GDM1 (cell line): ENCODE measurements around the gene STPG1.

Experiments used
- DNase-seq: peaks from one replicate; lab custom pipeline; 2025; lab: John Stamatoyannopoulos, UW

STPG1 gene

DNA sequence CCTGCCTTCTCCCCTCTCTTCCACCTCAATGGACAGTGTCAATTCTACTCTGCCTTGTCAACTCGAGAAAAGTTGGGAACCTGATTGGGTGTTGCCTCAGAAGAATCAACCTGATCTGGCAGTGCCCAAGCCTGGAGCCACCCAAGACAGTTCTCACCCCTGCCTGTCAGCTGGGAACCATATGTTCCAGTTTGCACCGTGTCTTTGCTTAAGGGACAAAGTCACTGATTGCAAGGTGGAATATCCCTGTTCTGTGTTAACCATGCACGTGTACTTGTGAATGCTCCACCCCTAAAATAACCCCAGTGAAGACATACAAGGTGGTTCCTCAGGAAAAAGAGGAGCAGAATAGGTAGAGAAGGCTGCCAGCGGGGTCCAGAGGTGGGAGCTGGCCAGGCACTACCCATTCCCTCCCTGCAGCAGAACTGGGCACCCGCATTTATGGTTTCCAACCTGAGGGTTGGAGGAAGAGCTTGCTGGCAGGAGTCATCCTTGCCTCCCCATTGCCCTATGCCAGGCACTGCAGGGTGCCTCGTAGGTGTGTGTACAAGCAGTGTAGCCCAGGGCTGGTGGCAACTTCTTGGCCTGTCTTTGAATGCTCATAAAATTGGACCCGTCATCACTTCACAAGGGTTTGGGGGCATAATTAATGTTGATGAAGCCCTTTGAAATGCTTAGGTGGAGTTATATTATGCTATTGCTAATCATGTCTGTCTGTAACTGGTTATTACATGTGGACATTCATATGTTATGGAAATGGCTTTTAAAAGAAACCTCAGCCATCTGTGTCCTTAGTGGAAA is 13.4 kb upstream of the STPG1 start:
- DNase-seq = no peak

DNA sequence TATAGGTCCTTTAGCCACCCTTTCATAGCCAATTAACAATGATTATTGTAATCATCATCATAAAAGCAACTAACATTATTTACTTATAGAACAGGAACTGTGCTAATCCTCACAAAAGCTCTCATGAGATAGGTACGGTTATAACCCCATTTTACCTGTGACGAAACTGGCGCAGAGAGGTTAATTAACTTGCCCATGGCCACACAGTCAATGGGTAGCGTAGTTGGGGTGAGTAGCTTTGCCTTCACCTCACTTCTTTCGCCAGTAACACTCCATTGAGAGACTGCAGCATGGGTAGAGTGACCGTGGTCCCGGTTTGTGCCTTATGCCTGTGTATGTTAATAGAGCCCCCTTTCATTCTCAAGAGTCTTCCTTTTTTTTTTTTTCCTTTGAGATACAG is 12.3 kb upstream of the STPG1 start:
- no peak for DNase-seq

DNA sequence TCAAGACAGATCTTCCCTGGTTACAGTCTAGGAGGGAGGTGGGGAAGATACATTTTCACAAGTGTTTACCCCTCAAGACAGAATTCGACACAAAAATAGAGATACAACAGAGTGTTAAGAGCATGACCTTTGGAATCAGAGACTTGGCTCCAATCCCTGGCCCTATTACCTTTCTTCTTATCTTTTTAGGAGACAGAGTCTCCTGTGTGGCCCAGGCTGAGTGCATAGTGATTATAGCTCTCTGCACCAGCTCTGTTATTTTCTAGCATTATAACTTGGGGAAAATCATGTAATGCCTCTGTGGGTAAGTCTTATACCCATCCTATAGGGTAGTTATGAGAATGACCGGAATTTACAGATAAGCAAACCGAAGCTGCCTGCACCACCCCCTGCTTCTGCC is 11.9 kb upstream of the STPG1 start:
- DNase-seq = no peak

DNA sequence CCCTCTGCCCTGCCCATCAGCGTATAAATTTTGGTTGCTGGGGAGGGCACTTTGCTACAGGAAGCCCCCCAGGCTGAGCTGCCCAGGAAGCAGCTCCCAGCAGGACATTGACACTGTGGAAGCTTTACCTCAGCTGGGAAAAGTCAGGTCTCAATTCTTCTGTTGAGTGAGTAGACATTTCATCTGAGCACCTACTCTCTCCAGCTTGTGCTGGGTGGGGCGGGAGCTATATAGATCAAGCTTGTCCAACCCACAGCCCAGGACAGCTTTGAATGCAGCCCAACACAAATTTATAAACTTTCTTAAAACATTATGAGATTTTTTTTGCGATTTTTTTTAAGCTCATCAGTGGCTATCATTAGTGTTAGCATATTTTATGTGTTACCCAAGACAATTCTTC is 11.4 kb upstream of the STPG1 start:
- DNase-seq = no peak

DNA sequence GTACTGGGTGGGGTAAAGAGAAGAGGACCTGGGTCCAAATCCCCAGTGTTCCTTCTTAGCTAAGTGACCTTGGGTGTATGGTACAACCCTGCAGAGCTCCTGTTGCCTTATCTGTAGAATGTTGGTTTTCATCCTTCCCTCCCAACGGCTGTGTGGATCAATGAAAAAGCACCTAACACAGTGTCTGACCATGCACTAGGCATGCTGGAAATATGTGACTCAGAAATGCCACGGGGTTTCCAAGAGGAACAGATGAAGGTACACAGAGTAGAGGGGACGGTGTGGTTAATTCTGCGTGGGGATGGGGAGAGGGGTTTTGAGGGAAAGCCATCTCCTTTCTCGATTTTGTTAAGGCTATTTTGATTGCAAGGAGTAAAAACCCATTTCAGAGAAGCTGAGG is 10.6 kb upstream of the STPG1 start:
- DNase-seq = no peak

DNA sequence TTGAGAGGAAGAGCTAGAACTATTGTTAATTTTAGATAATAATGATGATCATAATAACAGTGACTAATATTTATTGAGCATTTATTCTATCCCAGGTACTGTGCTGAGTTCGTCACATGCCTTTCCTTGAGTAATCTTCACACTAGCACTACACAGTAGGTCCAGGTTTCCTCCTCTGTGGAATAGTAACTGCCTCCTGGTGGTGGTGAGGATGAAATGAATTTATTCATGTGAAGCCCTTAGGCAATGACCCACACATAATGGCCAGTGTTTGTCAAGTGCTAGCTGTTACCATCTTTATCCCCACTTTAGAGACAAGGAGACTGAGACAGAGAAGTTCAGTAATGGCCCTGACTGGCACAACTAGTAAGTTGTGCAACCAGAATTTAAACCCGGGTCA is 7.9 kb upstream of the STPG1 start:
- no peak for DNase-seq

DNA sequence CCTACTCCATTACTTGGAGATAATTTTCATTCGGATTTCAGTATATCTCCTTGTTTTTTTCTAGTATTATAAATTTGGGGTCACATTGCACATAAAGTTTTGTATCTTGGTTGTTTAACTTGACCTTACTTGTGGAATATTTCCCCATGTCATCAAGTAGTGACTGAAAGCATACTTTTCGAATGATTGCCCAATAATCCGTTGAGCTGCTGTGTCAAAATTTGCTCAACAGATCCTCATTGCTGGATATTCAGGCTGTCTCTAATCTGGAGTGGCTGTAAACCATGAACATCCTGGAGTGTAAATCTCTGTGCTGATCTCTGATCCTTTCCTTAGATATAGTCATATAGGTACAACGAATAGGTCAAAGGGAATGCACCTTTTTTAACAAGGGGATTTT is 7.0 kb upstream of the STPG1 start:
- no peak for DNase-seq

DNA sequence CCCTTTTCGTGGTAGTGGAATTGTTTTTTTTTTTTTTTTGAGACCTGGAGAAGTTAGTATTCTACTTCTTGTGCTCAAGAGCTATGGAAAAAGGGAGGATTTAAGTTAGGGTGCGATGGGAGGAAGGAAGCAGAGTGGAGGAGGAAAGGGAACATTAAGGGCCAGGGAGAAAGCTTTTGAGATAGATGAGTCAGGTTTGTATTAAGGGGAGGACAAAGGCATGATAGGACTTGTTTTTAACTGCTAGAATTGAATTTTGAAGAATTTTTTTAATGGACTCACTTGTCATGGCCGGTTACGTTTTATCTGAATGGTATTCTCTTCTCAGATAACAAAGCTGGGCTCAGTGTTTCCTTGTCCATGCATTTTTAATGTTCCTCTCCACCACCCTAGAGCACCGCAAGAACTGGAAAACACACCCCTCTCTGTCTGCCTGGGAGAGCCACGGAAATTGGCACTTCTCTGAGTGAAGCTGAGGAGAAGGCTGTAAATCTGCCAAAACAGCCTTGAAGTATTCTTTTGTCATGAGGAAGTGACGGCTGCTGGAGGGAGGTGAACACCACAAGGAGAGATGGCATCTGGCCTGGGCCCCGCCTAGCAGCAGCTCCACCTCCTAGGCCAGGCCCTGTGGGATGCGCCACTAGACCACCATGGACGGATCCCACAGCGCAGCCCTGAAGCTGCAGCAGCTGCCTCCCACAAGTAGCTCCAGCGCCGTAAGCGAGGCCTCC is 5.5 kb upstream of the STPG1 start:
- DNase-seq = peak; percentile 81

DNA sequence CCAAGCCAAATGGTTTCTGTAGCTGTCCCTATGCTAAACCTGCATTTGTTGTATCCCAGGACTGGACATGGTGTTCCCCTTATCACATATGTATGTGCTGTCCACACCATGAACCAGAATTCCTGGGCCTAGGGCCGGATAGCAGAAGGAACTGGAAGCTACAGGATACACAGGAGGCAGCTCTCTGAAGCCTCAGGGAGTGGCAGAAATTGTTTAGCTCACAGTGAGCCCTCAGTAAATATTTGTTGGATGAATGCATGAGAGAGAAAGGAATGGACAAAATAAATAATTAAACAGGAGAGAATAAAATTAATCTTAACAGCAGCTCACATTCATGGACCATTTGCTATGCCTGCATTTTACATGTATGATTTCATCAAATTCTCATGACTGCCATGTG is 4.1 kb upstream of the STPG1 start:
- DNase-seq = no peak

DNA sequence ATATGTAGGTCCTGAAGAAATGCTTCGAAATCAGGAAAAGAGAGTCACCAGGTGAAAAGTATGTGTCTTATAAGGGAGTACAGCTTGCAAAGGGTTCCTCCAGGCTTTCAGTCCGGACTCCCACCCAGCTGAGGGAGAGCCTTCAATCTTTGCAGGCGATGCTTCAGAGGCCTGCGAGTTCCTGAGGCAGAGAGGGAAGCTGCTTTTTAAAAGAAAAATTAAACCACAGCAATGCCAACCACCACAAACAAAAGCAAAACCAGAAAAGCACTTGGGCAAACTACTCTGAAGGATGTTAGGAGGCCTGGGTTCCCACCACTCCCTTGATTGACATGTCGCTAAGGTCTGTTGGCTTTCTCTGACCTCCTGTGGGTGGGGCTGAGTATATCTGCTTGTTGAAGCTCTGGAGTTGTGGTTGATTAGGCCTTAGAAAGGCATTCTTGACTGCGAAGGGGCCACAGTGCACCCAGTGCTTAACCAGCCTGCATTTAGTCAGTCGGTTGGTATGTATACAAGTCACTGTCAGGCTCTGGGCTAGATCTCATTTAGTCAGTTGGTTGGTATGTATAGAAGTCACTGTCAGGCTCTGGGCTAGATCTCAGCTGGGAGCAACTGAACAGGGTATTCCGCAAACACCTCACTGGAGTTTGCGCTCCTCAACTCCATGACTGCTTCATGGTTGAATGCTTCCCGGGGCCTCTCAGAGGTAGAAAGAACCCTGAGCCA is 3.2 kb upstream of the STPG1 start:
- DNase-seq = peak; percentile 71

DNA sequence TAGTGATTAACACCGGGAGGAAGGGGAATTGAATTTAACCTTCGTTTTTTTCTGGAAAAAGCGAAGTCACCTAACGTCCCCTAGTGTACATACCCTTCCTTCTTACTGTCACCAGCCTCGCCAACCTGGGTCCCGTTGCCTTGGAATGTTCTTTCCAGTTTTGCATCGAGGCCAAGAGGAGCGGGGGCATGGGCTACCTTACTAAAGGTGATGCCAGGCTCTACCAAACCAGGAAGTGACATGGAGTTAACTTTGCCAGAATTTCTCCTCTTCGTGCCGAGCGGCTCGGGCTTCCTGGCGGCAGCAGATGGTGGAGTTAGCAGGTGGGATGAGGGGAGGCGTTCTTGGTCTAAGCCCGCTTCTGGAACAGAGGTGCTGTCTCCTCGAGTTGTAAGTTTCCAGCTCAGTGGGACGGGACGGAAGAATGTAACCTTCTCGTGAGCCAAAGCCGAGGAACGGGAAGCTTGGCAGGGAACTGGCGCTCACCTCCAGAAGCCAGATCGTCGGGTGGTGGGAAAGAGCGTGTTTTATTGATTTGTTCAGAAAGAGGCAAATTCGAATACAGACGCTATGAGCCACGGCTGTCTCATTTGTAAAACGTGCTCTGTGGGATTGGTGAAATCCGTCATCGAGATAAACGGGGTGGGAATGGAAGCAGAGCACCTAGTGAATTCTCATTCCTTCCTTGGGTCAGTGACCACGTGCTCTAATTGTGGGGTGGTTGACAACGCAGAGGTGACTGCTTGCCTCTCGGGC is 2.5 kb upstream of the STPG1 start:
- DNase-seq = no peak

DNA sequence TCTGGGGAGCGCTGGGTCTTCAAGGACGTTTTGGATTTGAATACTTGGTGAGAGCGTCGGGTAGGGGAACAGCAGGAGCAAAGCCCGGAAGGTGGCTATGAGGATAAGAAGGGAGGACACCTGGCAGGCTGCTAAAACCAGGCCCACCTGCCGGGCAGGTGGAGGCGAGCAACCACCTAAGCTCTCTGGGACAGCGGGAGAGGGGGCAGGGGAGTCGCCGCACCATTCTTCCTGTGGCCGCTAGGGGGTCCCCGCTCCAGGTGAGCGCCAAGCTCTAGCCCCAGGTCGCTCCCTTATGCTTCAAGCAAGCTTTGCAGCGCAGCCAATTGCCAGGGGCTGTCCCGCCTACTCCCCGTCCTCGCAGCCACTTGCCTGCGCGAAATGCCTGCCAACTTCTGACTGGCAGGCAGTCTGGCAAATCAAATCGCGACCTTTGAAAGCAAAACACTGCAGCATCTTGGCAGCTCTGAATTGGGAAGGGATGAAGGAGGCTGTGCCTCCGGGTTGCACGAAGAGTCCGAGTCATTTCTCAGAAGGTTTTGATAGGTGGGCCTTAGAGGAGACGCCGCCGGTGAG is 1.8 kb upstream of the STPG1 start, which contains the start of gene NIPAL3:
TSS of gene NIPAL3 (plus strand) at position 469 of the 576 bp plus-strand sequence. CDS start 3,746 bp downstream, outside the sequence.
- DNase-seq = peak; percentile 98

DNA sequence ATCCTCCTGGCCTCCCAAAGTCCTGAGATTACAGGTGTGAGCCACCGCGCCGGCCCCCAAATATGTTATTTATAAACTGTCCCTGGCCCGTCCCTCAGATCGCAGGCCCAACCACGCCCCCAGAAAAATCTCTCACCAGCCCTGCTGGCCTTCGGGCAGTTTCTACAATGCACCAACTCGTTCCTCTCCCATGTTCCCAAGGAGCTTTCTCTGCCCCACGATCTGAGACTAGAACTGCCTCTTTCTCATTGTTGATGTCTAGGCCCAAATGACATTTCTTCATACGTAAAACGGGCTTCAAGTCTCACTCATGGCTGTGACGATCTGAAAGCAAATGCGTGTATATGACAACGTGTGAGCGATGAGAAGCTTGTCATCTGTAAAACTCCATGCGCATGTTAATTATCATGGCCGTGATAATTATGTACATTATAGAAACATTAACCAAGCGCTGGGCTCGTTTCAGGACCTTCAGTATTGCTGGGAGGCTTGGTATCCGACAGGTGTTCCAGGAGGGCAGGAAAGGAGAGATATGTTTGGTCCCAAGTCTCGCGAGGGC is 1.3 kb upstream of the STPG1 start:
- no peak for DNase-seq

DNA sequence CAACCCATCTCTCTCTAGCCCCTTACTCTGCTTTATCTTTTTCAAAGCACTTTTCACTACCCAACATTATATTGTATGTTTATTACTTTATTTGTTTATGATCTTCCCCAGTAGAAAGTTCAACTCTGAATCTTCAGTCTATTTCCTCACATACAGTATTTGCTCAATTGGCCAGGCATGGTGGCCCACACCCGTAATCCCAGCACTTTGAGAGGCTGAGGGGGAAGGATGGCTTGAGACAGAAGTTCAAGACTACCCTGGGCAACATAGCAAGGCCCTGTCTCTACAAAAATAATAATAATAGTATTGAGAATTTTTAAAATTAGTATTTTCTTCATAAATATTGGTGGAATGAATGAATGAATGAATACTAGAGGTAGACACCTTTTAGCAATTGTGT is 1.2 kb downstream of the STPG1 start:
- DNase-seq = no peak

DNA sequence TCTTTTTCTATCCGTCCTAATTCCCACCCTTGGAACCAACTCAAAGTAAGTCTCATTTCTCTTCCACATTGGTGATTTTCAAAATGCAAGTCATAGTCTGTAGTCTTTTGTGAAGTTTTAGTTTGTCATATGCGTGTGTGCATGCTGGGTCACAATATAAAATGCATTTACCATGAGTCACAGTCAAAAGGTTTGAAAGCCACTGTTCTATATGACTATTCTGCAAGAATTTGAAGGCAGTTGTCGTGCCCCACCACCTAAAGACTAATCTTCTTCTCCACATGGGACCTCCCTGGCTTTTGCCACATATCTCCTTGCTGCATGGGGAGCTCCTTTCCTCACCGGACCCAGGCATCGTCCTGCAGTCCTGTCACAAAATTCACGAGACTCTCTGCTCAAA is 1.6 kb downstream of the STPG1 start:
- DNase-seq = no peak

DNA sequence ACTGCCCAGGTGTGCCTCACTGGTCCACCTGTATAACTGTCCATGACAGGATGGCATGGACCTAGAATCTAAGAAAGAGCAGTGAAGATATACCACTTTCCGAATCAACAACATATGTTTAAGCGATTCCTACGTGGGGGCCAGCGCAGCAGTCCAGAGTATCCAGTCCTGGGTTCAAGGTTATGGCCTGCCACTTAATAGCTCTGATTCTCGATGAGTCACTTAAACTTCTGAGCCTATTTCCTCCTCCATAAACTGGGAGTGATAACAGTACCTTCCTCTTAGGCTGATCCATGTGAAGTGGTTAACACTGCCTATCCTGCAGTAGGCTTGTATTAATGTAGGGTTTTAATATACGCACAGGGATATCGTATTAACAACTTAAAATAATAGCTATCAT is 2.8 kb downstream of the STPG1 start:
- DNase-seq = no peak

DNA sequence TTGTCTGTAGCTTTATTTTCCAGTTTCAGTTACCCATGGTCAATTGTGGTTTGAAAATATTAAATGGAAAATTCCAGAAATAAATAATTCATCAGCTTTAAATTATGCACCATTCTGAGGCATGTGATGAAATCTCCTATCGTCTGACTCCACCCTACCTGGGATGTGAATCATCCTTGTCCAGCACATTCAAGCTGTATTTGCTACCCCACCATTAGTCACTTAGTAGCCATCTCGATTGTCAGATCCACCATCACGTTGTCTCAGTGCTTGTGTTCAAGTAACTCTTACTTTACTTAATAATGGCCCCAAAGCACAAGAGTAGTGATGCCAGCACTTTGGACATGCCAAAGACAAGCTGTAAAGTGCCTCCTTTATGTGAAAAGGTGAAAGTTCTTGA is 4.0 kb downstream of the STPG1 start:
- DNase-seq = no peak

DNA sequence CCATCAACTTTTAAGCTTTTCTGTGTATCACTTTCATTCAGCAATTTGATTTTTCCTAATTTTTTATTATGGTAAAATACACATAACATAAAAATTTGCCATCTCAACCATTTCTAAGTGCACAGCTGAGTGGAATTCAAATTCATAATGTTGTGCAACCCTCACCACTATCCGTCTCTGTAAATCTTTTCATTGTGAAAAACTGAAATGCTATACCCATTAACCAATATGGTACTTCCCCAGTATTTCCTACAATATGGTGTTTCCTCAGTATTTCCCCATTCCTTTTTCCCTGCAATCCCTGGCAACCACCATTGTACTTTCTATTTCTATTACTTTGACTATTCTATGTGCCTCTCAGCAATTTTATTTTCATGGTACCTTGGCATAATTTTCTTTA is 6.8 kb downstream of the STPG1 start:
- DNase-seq = no peak

DNA sequence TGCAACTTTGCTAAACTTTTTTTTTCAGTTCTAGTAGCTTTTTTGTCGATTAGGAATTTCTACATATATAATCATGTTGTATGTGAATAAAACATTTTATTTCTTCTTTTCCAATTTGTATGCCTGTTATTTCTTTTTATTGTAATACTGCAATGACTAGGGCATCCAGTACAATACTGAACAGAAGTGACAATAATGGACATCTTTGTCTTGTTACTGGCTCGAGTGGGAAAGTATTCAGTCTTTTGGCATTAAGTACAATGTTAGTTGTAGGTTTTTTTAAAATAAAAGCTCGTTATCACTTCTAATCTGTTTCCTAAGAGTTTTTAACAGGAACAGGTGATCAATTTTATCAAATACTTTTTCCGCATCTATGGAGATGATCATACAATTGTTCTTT is 9.8 kb downstream of the STPG1 start:
- no peak for DNase-seq

DNA sequence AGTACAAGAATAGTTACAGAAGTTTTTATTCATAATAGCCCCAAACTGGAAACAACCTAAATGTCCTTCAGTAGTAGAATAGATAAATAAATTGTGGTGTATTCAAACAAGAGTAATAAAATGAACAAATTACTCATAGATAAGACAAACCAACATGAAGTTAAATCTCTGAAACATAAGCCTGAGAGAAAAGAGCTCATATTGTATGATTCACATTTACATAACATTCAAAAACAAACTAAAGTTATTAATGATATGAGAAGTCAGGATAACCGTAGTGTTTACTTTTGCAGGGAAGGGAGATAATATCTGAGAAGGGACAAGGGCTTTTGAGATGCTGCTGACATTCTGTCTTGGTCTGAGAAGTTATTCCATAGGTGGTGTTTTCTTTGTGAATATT is 13.5 kb downstream of the STPG1 start:
- no peak for DNase-seq

DNA sequence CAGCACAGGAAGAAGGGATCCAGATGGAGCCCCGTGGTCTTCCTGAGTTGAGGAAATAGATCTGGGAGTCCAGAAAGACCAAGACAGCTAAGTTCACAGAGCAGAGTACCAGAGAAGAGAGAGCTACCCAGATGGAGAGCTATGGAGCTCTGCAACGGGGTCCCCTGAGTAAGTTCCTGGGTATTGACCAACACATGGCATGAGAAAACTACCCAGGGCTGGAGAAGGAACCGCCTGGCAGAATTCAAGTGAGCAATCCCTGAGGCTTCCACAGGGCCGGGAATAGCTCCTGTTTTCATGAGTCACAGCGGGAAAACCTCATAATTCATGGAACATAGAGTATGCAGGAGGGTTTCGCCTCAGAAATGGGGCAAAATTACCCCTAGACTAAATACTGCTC is 19.7 kb downstream of the STPG1 start:
- no peak for DNase-seq
